Stimulated activated CD8-positive, alpha-beta memory T cell treated with anti-CD3 and anti-CD28 coated beads, Interleukin-12 subunit alpha, Interleukin-12 subunit beta, amount 100 ng/mL, for 24 hours (primary cell): ENCODE data around the gene EBI3.
"Not testable (repeated sequence)": the region's sequence is repeated elsewhere in the genome, so short reads cannot be mapped to it uniquely, and the experiment has no call there.

Experiments used
- DNase-seq: peaks from one replicate; pipeline ENCODE4 v3.0.0-alpha.2; 2020; ENCODE audit errors: extremely low read depth

EBI3 gene

GRCh38 chr19:4234862-4235201 lies 5.5 kb downstream of the EBI3 start:
- no peak for DNase-seq

- not testable (repeated sequence) for DNase-seq
Measured at GRCh38 chr19:4237510-4237909, 8.2 kb downstream of the EBI3 start.

GRCh38 chr19:4238831-4239230 lies 9.5 kb downstream of the EBI3 start:
- DNase-seq = no peak

GRCh38 chr19:4241824-4242430 lies 12.6 kb downstream of the EBI3 start:
- no peak for DNase-seq

- not testable (repeated sequence) for DNase-seq
Measured at GRCh38 chr19:4245938-4246337, 16.6 kb downstream of the EBI3 start.

- DNase-seq = peak; percentile 96
Measured at GRCh38 chr19:4246767-4247593, 17.7 kb downstream of the EBI3 start, which contains the start of gene YJU2. Gene YJU2, plus strand, starts transcription at chr19:4247080. Its CDS starts 67 bp downstream, at chr19:4247147.

GRCh38 chr19:4256563-4256962 lies 27.2 kb downstream of the EBI3 start:
- no peak for DNase-seq

- DNase-seq = no peak
Measured at GRCh38 chr19:4257025-4257424, 27.7 kb downstream of the EBI3 start.

GRCh38 chr19:4258181-4258580 lies 28.9 kb downstream of the EBI3 start:
- DNase-seq = no peak

- no peak for DNase-seq
Measured at GRCh38 chr19:4260613-4261191, 31.4 kb downstream of the EBI3 start.

- no peak for DNase-seq
Measured at GRCh38 chr19:4264812-4265211, 35.5 kb downstream of the EBI3 start.

- no peak for DNase-seq
Measured at GRCh38 chr19:4266253-4267000, 37.1 kb downstream of the EBI3 start.

- no peak for DNase-seq
Measured at GRCh38 chr19:4267101-4267900, 38.0 kb downstream of the EBI3 start.

GRCh38 chr19:4267901-4268815 lies 38.8 kb downstream of the EBI3 start:
- no peak for DNase-seq

- no peak for DNase-seq
Measured at GRCh38 chr19:4268816-4269430, 39.6 kb downstream of the EBI3 start.

- no peak for DNase-seq
Measured at GRCh38 chr19:4272894-4273293, 43.6 kb downstream of the EBI3 start.

GRCh38 chr19:4274321-4274686 lies 45.0 kb downstream of the EBI3 start:
- not testable (repeated sequence) for DNase-seq

GRCh38 chr19:4277191-4277696 lies 47.9 kb downstream of the EBI3 start:
- DNase-seq = no peak

- no peak for DNase-seq
Measured at GRCh38 chr19:4278010-4278409, 48.7 kb downstream of the EBI3 start.
